Measurements from ENCODE around the gene GABBR2. TPM values are rescaled to one million over a fixed set of nuclear protein-coding genes. Genes with fewer than 3 reads are reported as not detected.
A peak's percentile ranks its signal among the peaks of the same experiment; 100 is the strongest.

GABBR2 gene
- total RNA-seq, 2 donors from 2014 or later = 1.2 to 1.3 TPM

DNA sequence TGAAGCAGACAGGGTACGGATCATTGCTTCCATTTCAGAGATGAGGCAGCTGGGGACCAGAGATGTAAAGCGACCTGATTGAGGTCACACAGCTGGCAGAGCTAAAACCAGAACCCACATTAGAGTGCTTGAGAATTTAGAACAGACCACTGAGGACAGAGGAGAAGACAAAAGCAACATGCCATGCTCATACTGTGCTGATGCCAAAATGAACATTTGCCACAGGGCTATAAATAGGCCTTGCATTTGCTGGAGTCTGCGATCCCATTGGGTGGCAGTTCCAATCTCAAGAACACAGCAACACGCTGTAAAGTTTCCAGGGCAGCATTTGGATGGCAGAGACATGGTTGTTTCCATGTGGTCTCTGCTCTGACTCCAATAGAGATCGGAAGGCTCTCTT, 230.9 kb downstream of the GABBR2 start:
- no peaks in the 10 kb centered on the region for H3K9me3 Mint-ChIP-seq
- no peak for DNase-seq
- Histone ChIP-seq H3K4me3 (ENCODE audit: low read length) (no peak overlapping the region), H3K27ac (ENCODE audit: low read depth, low read length) (no peak overlapping the region), H3K4me1 (ENCODE audit: control insufficient read depth, insufficient read depth, low read length) (no peaks in the 10 kb centered on the region), H3K9ac (ENCODE audit: extremely low read depth, low read length, poor library complexity, severe bottlenecking) (no peak overlapping the region), H3K9me3 (ENCODE audit: control insufficient read depth, low read length) (no peaks in the 10 kb centered on the region), H3K36me3 (ENCODE audit: control insufficient read depth, insufficient read depth, low read length) (no peaks in the 10 kb centered on the region), H3K27me3 (ENCODE audit: control insufficient read depth, insufficient read depth, low read length, poor library complexity, severe bottlenecking) (no peaks in the 10 kb centered on the region)
- 92 to 95% methylated on average over 5 of the region's 5 CpGs for WGBS, 2 experiments (ENCODE audit: insufficient coverage in 1 of 2, insufficient read length in 1 of 2)
- H3K4me3 Mint-ChIP-seq = no peak overlapping the region
- TF ChIP-seq, protein P1, sequence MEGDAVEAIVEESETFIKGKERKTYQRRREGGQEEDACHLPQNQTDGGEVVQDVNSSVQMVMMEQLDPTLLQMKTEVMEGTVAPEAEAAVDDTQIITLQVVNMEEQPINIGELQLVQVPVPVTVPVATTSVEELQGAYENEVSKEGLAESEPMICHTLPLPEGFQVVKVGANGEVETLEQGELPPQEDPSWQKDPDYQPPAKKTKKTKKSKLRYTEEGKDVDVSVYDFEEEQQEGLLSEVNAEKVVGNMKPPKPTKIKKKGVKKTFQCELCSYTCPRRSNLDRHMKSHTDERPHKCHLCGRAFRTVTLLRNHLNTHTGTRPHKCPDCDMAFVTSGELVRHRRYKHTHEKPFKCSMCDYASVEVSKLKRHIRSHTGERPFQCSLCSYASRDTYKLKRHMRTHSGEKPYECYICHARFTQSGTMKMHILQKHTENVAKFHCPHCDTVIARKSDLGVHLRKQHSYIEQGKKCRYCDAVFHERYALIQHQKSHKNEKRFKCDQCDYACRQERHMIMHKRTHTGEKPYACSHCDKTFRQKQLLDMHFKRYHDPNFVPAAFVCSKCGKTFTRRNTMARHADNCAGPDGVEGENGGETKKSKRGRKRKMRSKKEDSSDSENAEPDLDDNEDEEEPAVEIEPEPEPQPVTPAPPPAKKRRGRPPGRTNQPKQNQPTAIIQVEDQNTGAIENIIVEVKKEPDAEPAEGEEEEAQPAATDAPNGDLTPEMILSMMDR (conservative IDR thresholded peaks at IDR 0.05) = no peak
- no peak overlapping the region for H3K27ac Mint-ChIP-seq
- H3K27me3 Mint-ChIP-seq (ENCODE audit: insufficient read depth) = no peaks in the 10 kb centered on the region
- H3K36me3 Mint-ChIP-seq (ENCODE audit: low read depth) = no peaks in the 10 kb centered on the region
- no peaks in the 10 kb centered on the region for H3K4me1 Mint-ChIP-seq

DNA sequence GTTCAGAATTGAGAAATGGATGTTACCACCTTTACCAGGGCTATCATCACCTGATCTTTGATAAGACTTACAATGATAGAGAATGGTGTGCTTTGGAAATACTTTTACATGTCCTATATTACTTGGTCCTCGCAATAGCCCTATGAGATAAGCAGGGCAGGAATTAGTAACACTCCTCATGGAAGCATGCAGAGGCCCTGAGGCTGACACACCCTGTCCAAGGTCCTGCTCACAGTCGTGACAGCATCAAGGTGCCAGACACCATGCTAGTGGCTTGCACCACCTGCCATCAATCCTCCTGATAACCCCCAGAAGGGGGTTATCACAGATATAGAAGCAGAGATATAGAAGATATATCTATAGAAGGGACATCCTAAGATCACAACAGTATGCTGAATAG, 236.5 kb downstream of the GABBR2 start:
- peaks cover 6% of the 10 kb centered on the region for H3K9me3 Mint-ChIP-seq
- TF ChIP-seq, protein P1 (conservative IDR thresholded peaks at IDR 0.05) = no peak
- no peak overlapping the region for H3K9ac ChIP-seq (ENCODE audit: extremely low read depth, low read length, poor library complexity, severe bottlenecking)
- H3K27ac Mint-ChIP-seq = no peak overlapping the region
- peaks cover 2% of the 10 kb centered on the region for H3K4me1 Mint-ChIP-seq
- WGBS, 2 experiments (ENCODE audit: insufficient coverage in 1 of 2, insufficient read length in 1 of 2) = 59 to 72% methylated on average over 2 of the region's 2 CpGs
- H3K4me3 ChIP-seq (ENCODE audit: low read length) = no peak overlapping the region
- DNase-seq = peak; percentile 77
- H3K27me3 Mint-ChIP-seq (ENCODE audit: insufficient read depth) = no peaks in the 10 kb centered on the region
- peaks cover 3% of the 10 kb centered on the region for H3K36me3 Mint-ChIP-seq (ENCODE audit: low read depth)
- no peaks in the 10 kb centered on the region for H3K27me3 ChIP-seq (ENCODE audit: control insufficient read depth, insufficient read depth, low read length, poor library complexity, severe bottlenecking)
- no peak overlapping the region for H3K27ac ChIP-seq (ENCODE audit: low read depth, low read length)
- no peaks in the 10 kb centered on the region for H3K36me3 ChIP-seq (ENCODE audit: control insufficient read depth, insufficient read depth, low read length)
- no peaks in the 10 kb centered on the region for H3K4me1 ChIP-seq (ENCODE audit: control insufficient read depth, insufficient read depth, low read length)
- H3K4me3 Mint-ChIP-seq = no peak overlapping the region
- H3K9me3 ChIP-seq (ENCODE audit: control insufficient read depth, low read length) = peaks cover 14% of the 10 kb centered on the region

DNA sequence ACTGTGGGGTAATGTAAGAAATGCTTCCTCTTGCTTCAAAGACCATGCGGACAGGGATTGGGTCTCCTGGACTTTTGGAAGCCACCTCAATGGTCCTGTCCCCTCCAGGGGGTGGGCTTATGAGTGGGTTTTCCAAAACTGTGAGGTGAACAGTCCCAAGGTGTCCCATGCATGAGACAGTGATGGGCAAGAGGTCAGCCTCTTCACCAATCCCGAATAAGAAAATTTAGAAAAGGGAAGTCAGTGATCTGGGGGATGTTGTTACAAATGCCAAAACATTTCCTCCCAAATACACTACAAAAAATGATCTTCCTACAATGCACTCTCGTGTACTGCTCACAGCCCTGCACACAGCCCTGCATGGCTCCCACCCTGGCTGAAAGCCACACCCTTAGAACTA, 237.6 kb downstream of the GABBR2 start:
- 90 to 93% methylated on average over 2 to 3 of the region's 3 CpGs for WGBS, 2 experiments (ENCODE audit: insufficient coverage in 1 of 2, insufficient read length in 1 of 2)
- no peak overlapping the region for H3K9ac ChIP-seq (ENCODE audit: extremely low read depth, low read length, poor library complexity, severe bottlenecking)
- TF ChIP-seq, protein P1 (conservative IDR thresholded peaks at IDR 0.05) = no peak
- no peaks in the 10 kb centered on the region for H3K36me3 ChIP-seq (ENCODE audit: control insufficient read depth, insufficient read depth, low read length)
- no peaks in the 10 kb centered on the region for H3K27me3 ChIP-seq (ENCODE audit: control insufficient read depth, insufficient read depth, low read length, poor library complexity, severe bottlenecking)
- peaks cover 21% of the 10 kb centered on the region for H3K9me3 ChIP-seq (ENCODE audit: control insufficient read depth, low read length)
- Mint-ChIP-seq H3K9me3 (peaks cover 10% of the 10 kb centered on the region), H3K36me3 (ENCODE audit: low read depth) (peaks cover 3% of the 10 kb centered on the region), H3K27me3 (ENCODE audit: insufficient read depth) (no peaks in the 10 kb centered on the region), H3K4me1 (peaks cover 2% of the 10 kb centered on the region), H3K4me3 (no peak overlapping the region), H3K27ac (no peak overlapping the region)
- no peak overlapping the region for H3K4me3 ChIP-seq (ENCODE audit: low read length)
- H3K27ac ChIP-seq (ENCODE audit: low read depth, low read length) = no peak overlapping the region
- DNase-seq = no peak
- no peaks in the 10 kb centered on the region for H3K4me1 ChIP-seq (ENCODE audit: control insufficient read depth, insufficient read depth, low read length)
